Measurements from ENCODE around the gene MYO1H.
A peak's percentile ranks its signal among the peaks of the same experiment; 100 is the strongest.

Gene MYO1H

DNA sequence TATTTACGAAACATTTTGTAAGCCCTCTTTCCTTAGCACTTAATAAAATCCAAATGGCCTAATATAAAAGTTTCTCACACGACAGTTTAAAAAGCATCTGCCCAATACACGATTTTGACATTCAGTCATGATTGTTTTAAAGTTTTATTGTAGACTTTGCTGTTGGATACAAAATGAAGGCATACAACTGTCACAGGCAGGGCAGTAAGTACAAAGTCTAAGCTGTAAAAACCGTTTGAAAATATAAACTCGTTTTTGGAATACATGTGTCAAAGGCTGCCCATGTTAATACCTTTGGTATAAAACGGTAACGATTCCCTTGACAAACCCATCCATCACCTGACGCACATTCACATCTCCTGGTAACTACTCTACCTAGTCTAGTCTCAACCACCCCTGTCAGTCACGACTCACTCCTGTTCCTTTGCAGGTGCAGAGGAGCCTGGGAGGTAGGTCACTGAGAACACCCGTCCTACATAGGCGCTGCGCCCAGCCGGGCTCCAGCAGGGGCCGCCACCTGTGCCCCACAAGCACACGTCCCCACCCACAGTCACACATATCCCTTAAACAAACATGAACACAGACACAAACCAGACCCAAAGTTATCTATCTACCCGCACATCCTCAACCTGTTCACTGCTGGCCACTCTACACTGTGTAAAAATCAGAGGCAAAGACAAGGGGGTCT lies 102.3 kb downstream of the MYO1H start:
- no peaks in the 10 kb centered on the region for H3K9me3 ChIP-seq (ENCODE audit: control insufficient read depth, insufficient read depth, low read depth, low read length)
- 0 out of 2 replicates have a peak, but pooled peaks have one; percentile 22 for TF ChIP-seq CTCF (tag by site-specific recombination; IDR thresholded peaks at IDR 0.05)
- no peak for TF ChIP-seq ZFP69B (tag by site-specific recombination; IDR thresholded peaks at IDR 0.05)
- ChIA-PET CTCF (interaction anchor here (0.6 to 2.8 kb wide), 6 partner anchors 17 to 322 kb away, joined by 3 to 10 read pairs (median 6); no protein-coding TSS in a partner anchor), POLR2A (no interaction called here)
- H3K27ac ChIP-seq (ENCODE audit: extremely low read depth, low read depth, low read length): no peak overlapping the region
- H3K4me3 ChIP-seq (ENCODE audit: low read depth, low read length): no peak overlapping the region
- H3K36me3 ChIP-seq (ENCODE audit: control insufficient read depth in 2 of 2, insufficient read depth in 1 of 2, low read length in 2 of 2): peaks cover 19 to 76% of the 10 kb centered on the region in 2 experiments
- H3K4me1 ChIP-seq (ENCODE audit: control insufficient read depth, insufficient read depth, low read length): no peaks in the 10 kb centered on the region

DNA sequence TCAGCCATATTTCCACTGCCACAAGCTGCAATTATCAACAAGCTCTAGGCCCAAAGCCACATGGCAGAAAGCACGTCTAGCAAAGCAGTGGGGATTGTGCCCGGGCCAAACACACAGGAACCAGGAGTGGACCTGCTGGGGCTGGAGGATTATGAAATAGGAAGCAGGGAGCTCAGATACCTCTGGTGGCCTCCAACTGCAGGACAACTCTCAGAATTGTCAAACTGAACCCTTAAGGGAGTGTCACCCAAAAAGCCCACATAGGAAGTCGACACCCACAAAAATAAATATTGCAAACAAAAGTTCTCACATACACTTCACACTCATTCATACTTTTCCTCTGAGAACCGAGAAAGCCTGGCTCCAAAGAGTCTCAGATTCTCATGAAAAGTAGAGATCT lies 103.3 kb downstream of the MYO1H start:
- ChIA-PET POLR2A (interaction anchor here (0.6 kb wide), 1 partner anchor 613 kb away, joined by 3 read pairs; no protein-coding TSS in a partner anchor), CTCF (interaction anchor here (1.1 to 2.8 kb wide), 2 partner anchors 18 to 23 kb away, joined by 6 to 10 read pairs; no protein-coding TSS in a partner anchor)
- Histone ChIP-seq H3K36me3 (ENCODE audit: control insufficient read depth in 2 of 2, insufficient read depth in 1 of 2, low read length in 2 of 2) (peaks cover 26 to 83% of the 10 kb centered on the region in 2 experiments), H3K4me1 (ENCODE audit: control insufficient read depth, insufficient read depth, low read length) (no peaks in the 10 kb centered on the region), H3K4me3 (ENCODE audit: low read depth, low read length) (no peak overlapping the region), H3K27ac (ENCODE audit: extremely low read depth, low read depth, low read length) (no peak overlapping the region), H3K9me3 (ENCODE audit: control insufficient read depth, insufficient read depth, low read depth, low read length) (no peaks in the 10 kb centered on the region)
- TF ChIP-seq, protein P1, sequence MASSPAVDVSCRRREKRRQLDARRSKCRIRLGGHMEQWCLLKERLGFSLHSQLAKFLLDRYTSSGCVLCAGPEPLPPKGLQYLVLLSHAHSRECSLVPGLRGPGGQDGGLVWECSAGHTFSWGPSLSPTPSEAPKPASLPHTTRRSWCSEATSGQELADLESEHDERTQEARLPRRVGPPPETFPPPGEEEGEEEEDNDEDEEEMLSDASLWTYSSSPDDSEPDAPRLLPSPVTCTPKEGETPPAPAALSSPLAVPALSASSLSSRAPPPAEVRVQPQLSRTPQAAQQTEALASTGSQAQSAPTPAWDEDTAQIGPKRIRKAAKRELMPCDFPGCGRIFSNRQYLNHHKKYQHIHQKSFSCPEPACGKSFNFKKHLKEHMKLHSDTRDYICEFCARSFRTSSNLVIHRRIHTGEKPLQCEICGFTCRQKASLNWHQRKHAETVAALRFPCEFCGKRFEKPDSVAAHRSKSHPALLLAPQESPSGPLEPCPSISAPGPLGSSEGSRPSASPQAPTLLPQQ (tag by site-specific recombination; IDR thresholded peaks at IDR 0.05): no peak
- TF ChIP-seq KLF17 (tag by site-specific recombination; IDR thresholded peaks at IDR 0.05) (no peak), ZNF350 (tag by site-specific recombination; IDR thresholded peaks at IDR 0.05) (no peak), SALL2 (tag by site-specific recombination; IDR thresholded peaks at IDR 0.05; ENCODE audit: borderline replicate concordance) (no peak), ZNF701 (tag by site-specific recombination; IDR thresholded peaks at IDR 0.05) (no peak), ZNF239 (tag by site-specific recombination; IDR thresholded peaks at IDR 0.05) (no peak), SP2 (tag by site-specific recombination; IDR thresholded peaks at IDR 0.05) (no peak), ZNF394 (tag by site-specific recombination; IDR thresholded peaks at IDR 0.05; ENCODE audit: borderline replicate concordance) (no peak), ZNF791 (tag by site-specific recombination; IDR thresholded peaks at IDR 0.05) (no peak), SP7 (tag by site-specific recombination; IDR thresholded peaks at IDR 0.05) (no peak), ZNF2 (tag by site-specific recombination; IDR thresholded peaks at IDR 0.05) (no peak), ZNF214 (tag by site-specific recombination; IDR thresholded peaks at IDR 0.05; ENCODE audit: borderline replicate concordance) (no peak), HOXC10 (CRISPR knock-in tag; IDR thresholded peaks at IDR 0.05) (no peak), ZNF311 (tag by site-specific recombination; IDR thresholded peaks at IDR 0.05; ENCODE audit: borderline replicate concordance) (no peak), ZNF391 (tag by site-specific recombination; IDR thresholded peaks at IDR 0.05; ENCODE audit: borderline replicate concordance, low read depth) (no peak)
- TF ChIP-seq, protein P2, sequence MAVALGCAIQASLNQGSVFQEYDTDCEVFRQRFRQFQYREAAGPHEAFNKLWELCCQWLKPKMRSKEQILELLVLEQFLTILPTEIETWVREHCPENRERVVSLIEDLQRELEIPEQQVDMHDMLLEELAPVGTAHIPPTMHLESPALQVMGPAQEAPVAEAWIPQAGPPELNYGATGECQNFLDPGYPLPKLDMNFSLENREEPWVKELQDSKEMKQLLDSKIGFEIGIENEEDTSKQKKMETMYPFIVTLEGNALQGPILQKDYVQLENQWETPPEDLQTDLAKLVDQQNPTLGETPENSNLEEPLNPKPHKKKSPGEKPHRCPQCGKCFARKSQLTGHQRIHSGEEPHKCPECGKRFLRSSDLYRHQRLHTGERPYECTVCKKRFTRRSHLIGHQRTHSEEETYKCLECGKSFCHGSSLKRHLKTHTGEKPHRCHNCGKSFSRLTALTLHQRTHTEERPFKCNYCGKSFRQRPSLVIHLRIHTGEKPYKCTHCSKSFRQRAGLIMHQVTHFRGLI (tag by site-specific recombination; IDR thresholded peaks at IDR 0.05): no peak
- TF ChIP-seq, protein P3, sequence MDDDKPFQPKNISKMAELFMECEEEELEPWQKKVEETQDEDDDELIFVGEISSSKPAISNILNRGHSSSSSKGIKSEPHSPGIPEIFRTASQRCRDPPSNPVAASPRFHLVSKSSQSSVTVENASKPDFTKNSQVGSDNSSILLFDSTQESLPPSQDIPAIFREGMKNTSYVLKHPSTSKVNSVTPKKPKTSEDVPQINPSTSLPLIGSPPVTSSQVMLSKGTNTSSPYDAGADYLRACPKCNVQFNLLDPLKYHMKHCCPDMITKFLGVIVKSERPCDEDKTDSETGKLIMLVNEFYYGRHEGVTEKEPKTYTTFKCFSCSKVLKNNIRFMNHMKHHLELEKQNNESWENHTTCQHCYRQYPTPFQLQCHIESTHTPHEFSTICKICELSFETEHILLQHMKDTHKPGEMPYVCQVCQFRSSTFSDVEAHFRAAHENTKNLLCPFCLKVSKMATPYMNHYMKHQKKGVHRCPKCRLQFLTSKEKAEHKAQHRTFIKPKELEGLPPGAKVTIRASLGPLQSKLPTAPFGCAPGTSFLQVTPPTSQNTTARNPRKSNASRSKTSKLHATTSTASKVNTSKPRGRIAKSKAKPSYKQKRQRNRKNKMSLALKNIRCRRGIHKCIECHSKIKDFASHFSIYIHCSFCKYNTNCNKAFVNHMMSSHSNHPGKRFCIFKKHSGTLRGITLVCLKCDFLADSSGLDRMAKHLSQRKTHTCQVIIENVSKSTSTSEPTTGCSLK (tag by site-specific recombination; IDR thresholded peaks at IDR 0.05): no peak
